ENCODE results near the gene PSMF1.
"Not testable (repeated sequence)": the region's sequence is repeated elsewhere in the genome, so short reads cannot be mapped to it uniquely, and the experiment has no call there.

Gene PSMF1

GRCh38 chr20:1122388-1123315, 4.2 kb downstream of the PSMF1 start:
- no peak for DNase-seq (ENCODE audit: low read depth)

- DNase-seq (ENCODE audit: low read depth) = no peak
Observed at GRCh38 chr20:1123666-1124065, 5.3 kb downstream of the PSMF1 start.

DNA sequence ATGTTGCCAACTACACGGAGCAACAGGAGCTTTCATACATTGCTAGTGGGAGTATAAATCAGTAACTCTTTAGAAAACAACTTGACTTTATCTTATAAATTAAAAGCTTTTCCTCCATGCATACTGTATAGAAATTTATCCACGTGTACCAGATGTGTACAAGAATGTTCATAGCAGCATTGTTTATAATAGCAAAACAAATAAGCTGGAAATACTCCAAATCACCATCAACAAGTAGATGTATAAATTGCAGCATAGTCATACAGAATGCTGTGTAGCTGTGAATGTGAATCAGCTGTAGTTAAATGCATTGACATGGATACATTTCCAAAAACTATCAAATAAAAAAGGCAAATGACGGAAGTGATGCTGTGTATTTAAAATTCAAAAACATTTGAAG, 6.0 kb downstream of the PSMF1 start:
- no peak for DNase-seq (ENCODE audit: low read depth)

GRCh38 chr20:1125277-1125676, 6.9 kb downstream of the PSMF1 start:
- DNase-seq (ENCODE audit: low read depth) = no peak

DNA sequence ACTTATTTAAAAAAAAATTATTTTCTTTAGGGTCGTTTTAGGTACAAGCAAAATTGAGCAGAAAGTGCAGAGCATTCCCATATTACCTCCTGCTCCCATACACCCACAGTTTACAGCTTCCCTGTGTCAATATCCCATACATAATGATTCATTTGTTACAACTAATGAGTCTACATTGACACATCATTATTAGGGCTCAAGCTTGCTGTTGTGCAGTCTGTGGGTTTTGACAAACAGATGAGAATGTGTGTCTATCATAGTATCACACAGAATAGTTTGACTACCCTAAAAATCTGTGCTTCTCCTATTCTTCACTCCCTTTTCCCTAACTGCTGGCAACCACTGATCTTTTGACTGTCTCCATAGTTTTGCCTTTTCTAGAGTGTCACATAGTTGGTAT, 9.4 kb downstream of the PSMF1 start:
- DNase-seq (ENCODE audit: low read depth) = no peak

DNA sequence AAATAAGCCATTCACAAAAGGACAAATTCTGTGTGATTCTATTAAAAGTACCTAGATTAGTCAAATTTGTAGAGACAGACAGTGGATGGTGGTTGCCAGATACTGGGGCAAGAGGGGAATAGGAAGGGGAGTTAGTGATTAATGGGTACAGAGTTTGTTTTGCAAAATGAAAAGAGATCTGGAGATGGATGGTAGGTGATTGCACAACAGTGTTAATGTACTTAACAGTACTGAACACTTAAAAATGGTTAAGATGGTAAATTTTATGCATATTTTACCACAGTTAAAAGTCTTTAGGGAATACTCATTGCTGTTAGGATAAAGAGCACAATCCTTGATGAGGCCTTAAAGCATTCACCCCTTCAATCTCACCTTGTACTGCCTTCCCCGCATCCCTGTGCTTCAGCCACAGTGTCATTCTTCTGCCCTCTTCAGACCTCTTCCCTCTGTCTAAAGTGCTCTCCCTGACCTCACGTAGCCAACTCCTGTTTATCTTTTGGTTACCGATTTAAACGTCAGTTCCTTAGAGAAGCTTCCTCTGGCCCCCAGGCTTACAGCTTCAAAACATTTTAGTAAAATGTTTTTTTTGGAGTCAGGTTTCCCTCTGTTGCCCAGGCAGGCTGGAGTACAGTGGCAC, 11.8 kb downstream of the PSMF1 start:
- no peak for DNase-seq (ENCODE audit: low read depth)

- DNase-seq (ENCODE audit: low read depth) = no peak
Observed at GRCh38 chr20:1130847-1131246, 12.4 kb downstream of the PSMF1 start.

GRCh38 chr20:1131354-1131753, 13.0 kb downstream of the PSMF1 start:
- no peak for DNase-seq (ENCODE audit: low read depth)

- DNase-seq (ENCODE audit: low read depth) = no peak
Observed at GRCh38 chr20:1134355-1134754, 16.0 kb downstream of the PSMF1 start.

DNA sequence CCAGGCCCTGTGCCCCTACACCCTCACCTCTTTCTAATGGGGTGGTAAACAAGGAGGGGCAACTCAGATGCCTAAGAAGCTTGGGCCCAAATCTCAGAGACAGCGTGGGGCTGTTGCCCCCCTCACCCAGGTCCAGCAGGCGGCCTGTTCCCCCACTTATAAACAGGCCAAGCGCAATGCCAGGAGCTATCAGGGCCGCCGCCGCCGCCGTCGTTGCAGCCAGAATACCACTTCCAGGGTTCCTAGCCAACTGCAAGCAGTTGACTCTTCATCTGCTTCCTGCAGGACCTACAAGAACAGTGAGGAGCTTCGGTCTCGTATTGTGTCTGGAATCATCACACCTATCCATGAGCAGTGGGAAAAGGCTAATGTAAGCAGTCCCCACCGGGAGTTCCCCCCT, 16.4 kb downstream of the PSMF1 start:
- DNase-seq (ENCODE audit: low read depth) = no peak

DNA sequence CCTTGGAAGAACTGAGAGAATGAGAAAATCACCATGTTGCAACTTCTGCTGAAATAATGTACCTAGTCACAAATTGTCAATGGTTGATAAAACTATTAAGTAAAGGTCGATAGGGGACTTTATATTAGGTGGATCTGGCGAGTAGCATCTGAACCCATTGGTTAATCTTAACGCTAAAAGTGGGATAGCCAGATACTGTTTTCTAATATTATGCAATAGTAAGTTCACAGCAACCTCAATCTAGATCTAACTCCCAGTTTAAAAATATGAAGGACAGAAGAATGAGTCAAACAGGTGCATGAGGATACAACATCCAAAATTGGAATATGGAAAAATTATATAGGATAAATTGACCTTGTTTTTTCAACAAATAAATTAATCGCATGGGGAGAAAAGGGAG, 18.8 kb downstream of the PSMF1 start:
- DNase-seq (ENCODE audit: low read depth) = no peak

GRCh38 chr20:1144401-1145172, 26.2 kb downstream of the PSMF1 start:
- no peak for DNase-seq (ENCODE audit: low read depth)

GRCh38 chr20:1146957-1147356, 28.6 kb downstream of the PSMF1 start:
- no peak for DNase-seq (ENCODE audit: low read depth)

GRCh38 chr20:1149812-1150211, 31.4 kb downstream of the PSMF1 start:
- DNase-seq (ENCODE audit: low read depth) = not testable (repeated sequence)

GRCh38 chr20:1150218-1150617, 31.8 kb downstream of the PSMF1 start:
- no peak for DNase-seq (ENCODE audit: low read depth)

DNA sequence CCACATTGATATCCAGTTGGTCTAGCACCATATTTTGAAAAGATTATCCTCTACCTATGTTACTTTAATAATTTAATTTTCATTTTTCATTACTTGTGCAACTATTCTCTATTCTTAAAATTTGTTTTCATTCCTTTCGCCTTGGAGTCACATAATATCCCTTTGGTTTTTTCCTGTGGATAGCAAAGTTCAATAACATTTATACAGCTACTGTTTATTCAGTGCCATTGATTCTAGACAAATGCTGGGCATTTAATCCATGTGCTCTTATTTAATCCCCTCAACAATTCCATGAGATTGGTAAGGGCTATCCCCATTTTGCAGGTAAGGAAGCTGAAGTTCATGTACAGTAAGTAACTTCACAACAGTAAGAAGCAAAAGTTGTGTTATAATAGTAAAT, 32.6 kb downstream of the PSMF1 start:
- no peak for DNase-seq (ENCODE audit: low read depth)

DNA sequence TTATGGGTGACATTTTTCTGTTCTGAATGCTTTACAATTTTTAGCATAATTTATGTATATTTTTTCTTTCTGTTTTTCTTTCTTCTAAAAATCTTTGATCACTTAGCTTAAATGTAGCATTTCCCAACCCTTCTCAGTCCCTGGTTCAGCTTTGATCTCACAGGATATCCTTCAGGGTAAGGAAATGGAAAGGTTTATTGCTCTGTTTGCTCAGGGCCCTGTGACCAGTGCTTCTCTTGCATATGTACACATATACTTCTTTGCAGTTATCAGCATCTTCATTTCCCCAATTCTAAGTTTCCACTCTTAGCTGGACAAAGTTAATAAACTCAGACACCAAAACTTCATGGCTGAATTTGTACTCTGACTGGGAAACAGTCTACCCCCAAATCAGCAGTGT, 35.8 kb downstream of the PSMF1 start:
- DNase-seq (ENCODE audit: low read depth) = no peak

GRCh38 chr20:1154691-1155090, 36.3 kb downstream of the PSMF1 start:
- no peak for DNase-seq (ENCODE audit: low read depth)

DNA sequence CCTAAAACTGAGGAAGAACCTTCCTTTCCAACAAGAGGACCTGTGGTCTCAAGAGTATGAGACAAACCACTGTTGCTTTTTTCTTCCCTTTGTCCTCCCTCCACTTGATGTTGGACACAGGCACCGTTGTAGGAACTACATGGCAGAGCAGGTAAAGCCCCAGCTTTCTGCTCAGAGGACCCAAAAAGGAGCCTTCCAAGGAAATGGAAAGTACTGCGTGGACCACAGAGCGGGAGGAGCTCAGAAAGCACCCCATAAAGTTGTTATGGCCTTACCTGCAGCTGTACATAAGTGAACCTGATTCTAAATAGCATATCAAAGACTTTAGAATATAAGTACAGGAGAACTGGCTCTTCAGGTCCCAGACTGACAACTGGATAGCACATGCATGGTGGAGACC, 36.9 kb downstream of the PSMF1 start:
- DNase-seq (ENCODE audit: low read depth) = no peak

DNA sequence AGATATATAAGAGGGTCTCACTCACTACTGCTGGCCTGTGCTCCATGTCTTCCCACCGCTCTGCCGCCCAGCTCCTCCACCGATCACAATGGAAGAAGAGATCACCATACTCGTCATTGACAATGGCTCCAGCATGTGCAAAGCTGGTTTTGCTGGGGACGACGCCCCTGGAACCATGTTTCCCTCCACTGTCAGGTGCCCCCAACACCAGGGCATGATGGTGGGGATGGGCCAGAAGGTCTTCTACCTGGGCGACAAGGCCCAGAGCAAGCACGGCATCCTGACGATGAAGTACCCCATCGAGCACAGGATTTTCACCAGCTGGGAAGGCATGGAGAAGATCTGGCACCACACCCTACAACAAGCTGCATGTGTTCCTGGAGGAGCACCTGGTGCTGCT, 42.1 kb downstream of the PSMF1 start:
- no peak for DNase-seq (ENCODE audit: low read depth)

DNA sequence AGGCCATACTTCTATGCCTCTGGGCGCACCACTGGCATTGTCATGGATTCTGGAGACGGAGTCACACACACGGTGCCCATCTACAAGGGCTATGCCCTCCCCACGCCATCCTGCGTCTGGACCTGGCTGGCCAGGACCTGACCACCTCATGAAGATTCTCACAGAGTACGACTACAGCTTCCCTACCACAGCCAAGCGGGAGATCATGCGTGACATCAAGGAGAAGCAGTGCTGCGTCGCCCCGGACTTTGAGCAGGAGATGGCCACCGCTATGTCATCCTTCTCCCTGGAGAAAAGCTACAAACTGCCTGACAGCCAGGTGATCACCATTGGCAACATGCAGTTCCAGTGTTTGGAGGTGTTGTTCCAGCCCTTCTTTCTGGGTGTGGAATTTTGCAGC, 42.6 kb downstream of the PSMF1 start:
- DNase-seq (ENCODE audit: low read depth) = no peak

DNA sequence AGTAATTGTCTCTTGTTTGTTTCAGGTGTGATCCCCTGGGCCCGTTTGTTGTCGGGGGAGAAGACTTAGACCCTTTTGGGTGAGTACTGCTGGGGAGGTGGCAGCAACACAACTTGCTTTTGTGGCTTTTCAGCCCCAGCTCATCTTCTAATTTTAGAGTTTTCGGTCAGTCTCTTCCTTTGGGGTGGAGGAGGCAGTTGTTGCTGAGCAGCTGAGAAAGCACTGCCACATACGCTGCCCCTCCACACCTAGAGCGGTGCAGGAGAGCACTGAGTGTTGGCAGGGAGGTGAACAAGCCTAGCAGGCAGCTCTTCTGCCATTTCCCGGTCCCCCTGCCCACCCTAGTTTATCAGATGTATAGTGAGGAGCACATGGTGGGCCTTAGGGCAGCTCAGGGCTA, 44.7 kb downstream of the PSMF1 start:
- DNase-seq (ENCODE audit: low read depth) = no peak

DNA sequence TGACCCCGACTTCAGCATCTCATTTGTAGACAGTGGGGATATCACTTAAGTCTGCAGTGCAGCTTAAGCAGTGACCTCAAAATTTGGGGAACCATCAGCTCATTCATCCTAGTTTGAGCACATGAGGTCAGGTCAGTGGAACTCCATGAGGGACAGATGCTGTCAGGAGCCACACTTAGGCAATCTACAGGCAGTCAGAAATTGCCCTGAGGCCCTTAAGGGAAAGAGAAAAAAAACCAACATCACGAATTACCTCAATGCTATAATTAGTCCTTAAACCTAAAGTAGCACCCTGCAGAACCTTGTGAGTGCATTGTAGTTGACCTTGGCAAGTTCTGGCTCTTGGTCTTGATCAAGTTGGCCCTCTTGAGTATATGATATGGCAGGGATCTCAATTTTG, 45.3 kb downstream of the PSMF1 start:
- no peak for DNase-seq (ENCODE audit: low read depth)
